DND-41 (cell line): ENCODE measurements around the gene FBXO42.

Source experiments
- CTCF ChIP-seq: IDR thresholded peaks from 2 replicates; pipeline ENCODE4 v1.5.1; 2012; ENCODE audit warnings: borderline replicate concordance, low read length, moderate library complexity, mild to moderate bottlenecking; ENCODE audit not compliant: poor library complexity, severe bottlenecking; ENCODE audit errors: extremely low read depth
- EZH2 ChIP-seq: IDR thresholded peaks from 3 replicates; pipeline ENCODE4 v1.6.1; 2012; ENCODE audit warnings: borderline replicate concordance, low read depth, mild to moderate bottlenecking, moderate library complexity, low read length, inconsistent platforms; ENCODE audit not compliant: severe bottlenecking

- no peak for TF ChIP-seq CTCF
- no peak for TF ChIP-seq EZH2
Observed at GRCh38 chr1:16324456-16324890, 27.8 kb downstream of the FBXO42 start.
